Loucy (cell line): ENCODE data around the gene ABCA3.

Experiments used
- H2AFZ ChIP-seq: fragments of 200-600 bp; sonication (generic); 2 replicates; pipeline ENCODE4 v1.6.0; 2016; ENCODE audit warnings: antibody characterized with exemption, mild to moderate bottlenecking, low read length, moderate library complexity
- H3F3A ChIP-seq: fragments of 200-600 bp; 2 replicates; pipeline ENCODE4 v1.6.0; 2016; ENCODE audit warnings: antibody characterized with exemption, low read depth, mild to moderate bottlenecking
- H3K27me3 ChIP-seq: fragments of 200-600 bp; sonication (generic); 2 replicates; pipeline ENCODE4 v1.6.1; 2014; ENCODE audit warnings: low read length, mild to moderate bottlenecking; ENCODE audit not compliant: insufficient read depth, poor library complexity, severe bottlenecking
- H3K36me3 ChIP-seq: fragments of 200-600 bp; sonication (generic); 2 replicates; pipeline ENCODE4 v1.6.1; 2016; ENCODE audit warnings: low read length; ENCODE audit not compliant: insufficient read depth
- H3K4me1 ChIP-seq: fragments of 200-600 bp; sonication (generic); 2 replicates; pipeline ENCODE4 v1.5.1; 2014; ENCODE audit warnings: low read length, mild to moderate bottlenecking; ENCODE audit not compliant: insufficient read depth, poor library complexity, severe bottlenecking
- H3K4me2 ChIP-seq: fragments of 200-600 bp; sonication (generic); 2 replicates; pipeline ENCODE4 v1.6.0; 2014; ENCODE audit warnings: antibody characterized with exemption, low read length, low read depth, mild to moderate bottlenecking; ENCODE audit not compliant: poor library complexity, severe bottlenecking
- H3K4me3 ChIP-seq: fragments of 200-600 bp; sonication (generic); 2 replicates; pipeline ENCODE4 v1.5.1; 2014; ENCODE audit warnings: low read length, mild to moderate bottlenecking, mixed read lengths; ENCODE audit not compliant: poor library complexity, severe bottlenecking
- H3K79me2 ChIP-seq: fragments of 200-600 bp; sonication (generic); 2 replicates; pipeline ENCODE4 v1.6.1; 2014; ENCODE audit warnings: low read length; ENCODE audit not compliant: insufficient read depth
- H3K9ac ChIP-seq: fragments of 200-600 bp; sonication (generic); 2 replicates; pipeline ENCODE4 v1.6.0; 2014; ENCODE audit warnings: mild to moderate bottlenecking, low read depth, low read length, moderate library complexity; ENCODE audit not compliant: poor library complexity, severe bottlenecking
- H3K9me2 ChIP-seq: fragments of 200-600 bp; sonication (generic); replicated peaks from 2 replicates; pipeline ENCODE4 v1.6.1; 2016; ENCODE audit warnings: low read depth, low read length, mixed read lengths
- H3K9me3 ChIP-seq: fragments of 200-600 bp; sonication (generic); 2 replicates; pipeline ENCODE4 v1.6.1; 2014; ENCODE audit warnings: mild to moderate bottlenecking, antibody characterized with exemption, low read length, low read depth; ENCODE audit not compliant: insufficient read depth
- H4K20me1 ChIP-seq: fragments of 200-600 bp; sonication (generic); 2 replicates; pipeline ENCODE4 v1.6.0; 2014; ENCODE audit warnings: antibody characterized with exemption, low read length, mild to moderate bottlenecking; ENCODE audit not compliant: insufficient read depth, poor library complexity, severe bottlenecking
- CTCF ChIP-seq: fragments of 200-600 bp; sonication (generic); conservative IDR thresholded peaks from 2 replicates; pipeline ENCODE4 v1.5.1; 2014; ENCODE audit warnings: mild to moderate bottlenecking, antibody characterized with exemption, low read length
- EZH2phosphoT487 ChIP-seq: fragments of 200-600 bp; IDR thresholded peaks from 2 replicates; pipeline ENCODE4 v1.6.1; 2018; ENCODE audit warnings: antibody characterized with exemption, mild to moderate bottlenecking, moderate library complexity, borderline replicate concordance

Gene ABCA3

GRCh38 chr16:2280981-2281542 is 59.5 kb downstream of the ABCA3 start:
- TF ChIP-seq EZH2phosphoT487 (no peak), CTCF (no peak)
- Histone ChIP-seq H3K9me2 (no peaks in the 10 kb centered on the region), H3K79me2 (no peaks in the 10 kb centered on the region), H3K9ac (no peak overlapping the region), H4K20me1 (no peaks in the 10 kb centered on the region), H3K4me3 (no peak overlapping the region), H3K9me3 (no peaks in the 10 kb centered on the region), H3K4me2 (no peak overlapping the region), H2AFZ (no peak overlapping the region), H3F3A (no peaks in the 10 kb centered on the region), H3K36me3 (no peaks in the 10 kb centered on the region), H3K27me3 (no peaks in the 10 kb centered on the region), H3K4me1 (no peaks in the 10 kb centered on the region)

- Histone ChIP-seq H3K27me3 (no peaks in the 10 kb centered on the region), H3K4me3 (no peak overlapping the region), H3K4me1 (no peaks in the 10 kb centered on the region), H4K20me1 (no peaks in the 10 kb centered on the region), H3K9me2 (no peaks in the 10 kb centered on the region), H2AFZ (no peak overlapping the region), H3F3A (no peaks in the 10 kb centered on the region), H3K4me2 (no peak overlapping the region), H3K36me3 (no peaks in the 10 kb centered on the region), H3K9me3 (no peaks in the 10 kb centered on the region), H3K79me2 (no peaks in the 10 kb centered on the region), H3K9ac (no peak overlapping the region)
- TF ChIP-seq EZH2phosphoT487: no peak
- no peak for TF ChIP-seq CTCF
Measured at GRCh38 chr16:2280461-2280860, 60.1 kb downstream of the ABCA3 start.

GRCh38 chr16:2278956-2279800 is 61.4 kb downstream of the ABCA3 start:
- H3K27me3 ChIP-seq: no peaks in the 10 kb centered on the region
- H3K9me3 ChIP-seq: no peaks in the 10 kb centered on the region
- H3K9ac ChIP-seq: no peak overlapping the region
- H3F3A ChIP-seq: no peaks in the 10 kb centered on the region
- H4K20me1 ChIP-seq: no peaks in the 10 kb centered on the region
- H3K79me2 ChIP-seq: no peaks in the 10 kb centered on the region
- H3K4me3 ChIP-seq: no peak overlapping the region
- no peak overlapping the region for H2AFZ ChIP-seq
- no peaks in the 10 kb centered on the region for H3K36me3 ChIP-seq
- H3K4me2 ChIP-seq: no peak overlapping the region
- no peaks in the 10 kb centered on the region for H3K4me1 ChIP-seq
- no peaks in the 10 kb centered on the region for H3K9me2 ChIP-seq
- TF ChIP-seq EZH2phosphoT487 (no peak), CTCF (no peak)
